Panc1 (cell line): ENCODE data around the gene SLC8B1. TPM values are rescaled to one million over a fixed set of nuclear protein-coding genes. Genes with fewer than 3 reads are reported as not detected.

Source experiments
- ATAC-seq: fragments of 200-7000 bp; cut with Tn5 transposase; 2 replicates; pipeline ENCODE4 v1.9.1; 2020; ENCODE audit warnings: mild to moderate bottlenecking, moderate library complexity
- BruUV-seq: library from RNA; stranded (reverse); fragments of 400-500 nt; replicated peaks from 2 replicates; lab custom pipeline; 2021; lab: Mats Ljungman, UMichigan
- CTCF ChIA-PET: fragments of 300-600 bp; sonication (Branson Sonifier 250); formaldehyde crosslinking; loops from one replicate; lab custom pipeline; 2022; ENCODE audit warnings: antibody characterized with exemption; lab: Charles Lee
- POLR2A ChIA-PET: fragments of 300-600 bp; sonication (Branson Sonifier 250); formaldehyde crosslinking; loops from one replicate; lab custom pipeline; 2022; ENCODE audit warnings: antibody characterized with exemption; lab: Charles Lee
- DNase-seq: peaks from one replicate; pipeline ENCODE4 v3.0.0-alpha.2; 2010; ENCODE audit warnings: low read depth, low spot score
- H3K27ac ChIP-seq: 2 replicates; pipeline ENCODE4 v1.5.1; 2011; ENCODE audit warnings: mild to moderate bottlenecking, low read length, inconsistent platforms
- H3K27me3 ChIP-seq: fragments of 200-500 bp; sonication (Bioruptor generic); 2 replicates; pipeline ENCODE4 v1.6.0; 2014; ENCODE audit warnings: low read length, inconsistent platforms; ENCODE audit not compliant: control insufficient read depth, insufficient read depth
- H3K36me3 ChIP-seq: fragments of 200-500 bp; sonication (Bioruptor generic); 2 replicates; pipeline ENCODE4 v1.5.1; 2014; ENCODE audit warnings: inconsistent platforms, mild to moderate bottlenecking, low read length, moderate library complexity; ENCODE audit not compliant: control insufficient read depth, insufficient read depth
- H3K4me1 ChIP-seq: 2 replicates; pipeline ENCODE4 v1.5.1; 2011; ENCODE audit warnings: inconsistent platforms, mild to moderate bottlenecking, low read length, moderate library complexity; ENCODE audit not compliant: control insufficient read depth, insufficient read depth
- H3K4me3 ChIP-seq, 2 experiments: 2 replicates each; pipeline ENCODE4 v1.5.1; 2011 to 2012; ENCODE audit warnings: low read depth in 2 of 2, low read length in 2 of 2, mild to moderate bottlenecking in 2 of 2, inconsistent platforms in 1 of 2, moderate library complexity in 1 of 2
- H3K9me3 ChIP-seq: fragments of 200-500 bp; sonication (Bioruptor generic); 2 replicates; pipeline ENCODE4 v1.5.1; 2014; ENCODE audit warnings: low read depth, mild to moderate bottlenecking, inconsistent platforms, low read length, moderate library complexity; ENCODE audit not compliant: control insufficient read depth, insufficient read depth
- CTCF ChIP-seq: fragments of 450-650 bp; IDR thresholded peaks from 2 replicates; pipeline ENCODE4 v1.5.1; 2017; ENCODE audit warnings: mild to moderate bottlenecking
- POLR2AphosphoS5 ChIP-seq: IDR thresholded peaks from 2 replicates; pipeline ENCODE4 v1.6.1; 2012; ENCODE audit warnings: mild to moderate bottlenecking, low read depth, low read length, moderate library complexity
- REST ChIP-seq, 2 experiments: IDR thresholded peaks; 2 replicates each; pipeline ENCODE4 v1.6.1; 2011 to 2012; ENCODE audit warnings: low read depth in 2 of 2, control low read depth in 1 of 2, low read length in 1 of 2, mild to moderate bottlenecking in 1 of 2, moderate library complexity in 1 of 2; ENCODE audit not compliant: insufficient read depth in 1 of 2
- SIN3A ChIP-seq: IDR thresholded peaks from 2 replicates; pipeline ENCODE4 v1.6.1; 2012; ENCODE audit warnings: low read depth, mild to moderate bottlenecking, low read length, moderate library complexity, borderline replicate concordance; ENCODE audit not compliant: insufficient read depth
- TCF7L2 ChIP-seq: IDR thresholded peaks from 2 replicates; pipeline ENCODE4 v1.6.1; 2011; ENCODE audit warnings: mild to moderate bottlenecking, low read depth, low read length, inconsistent platforms
- in situ Hi-C: cut with HindIII; loops from 2 replicates; pipeline ENCODE4 v1.10.0; 2016; ENCODE audit warnings: low sequenced_read_pairs, low pct_unique_long_range_greater_than_20kb
- intact Hi-C: fragments of 100-400 bp; cut with micrococcal nuclease; formaldehyde crosslinking; loops from one replicate; pipeline ENCODE4 v1.10.0; 2022; ENCODE audit not compliant: unreplicated experiment
- total RNA-seq: library from RNA; stranded (reverse); gene quantifications from one replicate; pipeline ENCODE4 v1.2.1, GENCODE V29; 2021; ENCODE audit not compliant: unreplicated experiment

Gene SLC8B1
- total RNA-seq, 1 experiment from 2014 or later, result 26.7 TPM

GRCh38 chr12:113348849-113349536 lies 14.1 kb upstream of the SLC8B1 start:
- Histone ChIP-seq H3K4me1 (no peaks in the 10 kb centered on the region), H3K27ac (no peak overlapping the region), H3K36me3 (no peaks in the 10 kb centered on the region), H3K4me3 (no peak overlapping the region), H3K9me3 (no peaks in the 10 kb centered on the region), H3K27me3 (no peaks in the 10 kb centered on the region)
- TF ChIP-seq POLR2AphosphoS5 (no peak), TCF7L2 (no peak)
- no TSS peak for BruUV-seq
- no peak for ATAC-seq
- intact Hi-C loops (no loop called here), in situ Hi-C loops (no loop called here)
- ChIA-PET POLR2A (no interaction called here), CTCF (no interaction called here)
- DNase-seq, result no peak

- DNase-seq, result no peak
- ATAC-seq, result no peak
- intact Hi-C loops (no loop called here), in situ Hi-C loops (no loop called here)
- TF ChIP-seq SIN3A, result no peak
- no peak for TF ChIP-seq POLR2AphosphoS5
- no peak for TF ChIP-seq CTCF
- no peak for TF ChIP-seq TCF7L2
- no peak for TF ChIP-seq REST (IDR thresholded peaks at IDR 0.05; ENCODE audit: insufficient read depth in 1 of 2, low read depth in 2 of 2, low read length in 1 of 2)
- CTCF ChIA-PET, result no interaction called here
- no peaks in the 10 kb centered on the region for H3K36me3 ChIP-seq
- no peaks in the 10 kb centered on the region for H3K9me3 ChIP-seq
- no peaks in the 10 kb centered on the region for H3K4me1 ChIP-seq
- H3K27ac ChIP-seq, result no peak overlapping the region
- no peaks in the 10 kb centered on the region for H3K27me3 ChIP-seq
- POLR2A ChIA-PET, result no interaction called here
- no TSS peak for BruUV-seq
- H3K4me3 ChIP-seq, result no peak overlapping the region
Observed at GRCh38 chr12:113347892-113348291, 13.0 kb upstream of the SLC8B1 start.

- CTCF ChIA-PET, result no interaction called here
- in situ Hi-C loops, result no loop called here
- Histone ChIP-seq H3K4me3 (no peak overlapping the region), H3K27ac (no peak overlapping the region), H3K4me1 (no peaks in the 10 kb centered on the region), H3K9me3 (no peaks in the 10 kb centered on the region), H3K27me3 (no peaks in the 10 kb centered on the region), H3K36me3 (no peaks in the 10 kb centered on the region)
- intact Hi-C loops, result no loop called here
- no peak for DNase-seq
- BruUV-seq, result no TSS peak
- TF ChIP-seq CTCF (no peak), REST (IDR thresholded peaks at IDR 0.05; ENCODE audit: insufficient read depth in 1 of 2, low read depth in 2 of 2, low read length in 1 of 2) (no peak), POLR2AphosphoS5 (no peak), SIN3A (no peak), TCF7L2 (no peak)
- POLR2A ChIA-PET, result no interaction called here
- 0 out of 2 replicates have a peak, but pooled peaks have one; percentile 59 for ATAC-seq
Observed at GRCh38 chr12:113347107-113347506, 12.2 kb upstream of the SLC8B1 start.
